ENCODE data around the gene CLSTN2. TPM values are rescaled to one million over a fixed set of nuclear protein-coding genes. Genes with fewer than 3 reads are reported as not detected.
A peak's percentile ranks its signal among the peaks of the same experiment; 100 is the strongest.

The CLSTN2 gene
- total and polyA plus RNA-seq, 2 of the 4 experiments (the other 2 are of a cell fraction): under 0.01 to 0.07 TPM

DNA sequence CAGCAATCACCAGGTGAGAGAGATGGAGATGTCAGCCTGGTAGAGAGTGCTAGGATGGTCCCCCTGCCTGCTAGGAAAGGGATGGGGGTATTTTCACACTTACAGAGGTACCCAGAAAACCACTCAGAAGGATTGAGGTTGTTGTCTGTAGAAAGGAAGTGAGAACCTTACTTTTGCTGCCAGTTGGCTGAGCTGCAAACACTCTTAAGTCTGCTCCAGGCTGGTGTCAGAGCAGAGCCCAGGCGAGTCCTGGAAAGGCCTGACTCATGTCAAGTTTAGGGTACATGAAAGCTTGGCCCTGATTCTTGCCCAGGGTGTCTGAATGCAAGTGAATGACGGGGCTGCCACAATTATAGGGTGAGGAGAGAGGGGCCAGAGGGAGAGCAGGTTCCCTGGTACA lies 528.4 kb downstream of the CLSTN2 start:
- Histone ChIP-seq H3K27me3 (ENCODE audit: control insufficient read depth, insufficient read depth, low read length) (no peaks in the 10 kb centered on the region), H4K8ac (ENCODE audit: low read depth in 2 of 2, low read length in 2 of 2) (no peak overlapping the region), H3K56ac (ENCODE audit: extremely low read depth, insufficient read depth, low read length) (no peak overlapping the region), H3K36me3 (ENCODE audit: control insufficient read depth, insufficient read depth, low read length) (no peaks in the 10 kb centered on the region), H2AFZ (replicated peaks; ENCODE audit: low read length, poor library complexity) (no peak overlapping the region), H3K27ac (ENCODE audit: insufficient read depth, low read length) (no peak overlapping the region), H2BK20ac (ENCODE audit: low read depth, low read length) (no peak overlapping the region), H3K4ac (ENCODE audit: low read depth, low read length) (no peak overlapping the region), H2AK9ac (replicated peaks; ENCODE audit: low read depth, low read length, poor library complexity) (peak overlapping the region; percentile 42), H3K4me1 (ENCODE audit: control insufficient read depth, insufficient read depth, low read length) (no peaks in the 10 kb centered on the region), H2BK15ac (ENCODE audit: low read depth, low read length) (no peak overlapping the region), H4K91ac (ENCODE audit: insufficient read depth, low read depth, low read length) (no peak overlapping the region), H3K23ac (ENCODE audit: low read depth, low read length) (no peak overlapping the region), H4K5ac (ENCODE audit: low read depth, low read length) (no peak overlapping the region), H3K9me1 (ENCODE audit: insufficient read depth, low read length) (no peaks in the 10 kb centered on the region), H3K4me2 (ENCODE audit: low read depth, low read length) (no peak overlapping the region), H3K18ac (ENCODE audit: low read depth, low read length) (no peak overlapping the region), H3K4me3 (ENCODE audit: insufficient read depth, low read depth, low read length) (no peak overlapping the region), H4K20me1 (ENCODE audit: insufficient read depth, low read length) (no peaks in the 10 kb centered on the region), H3K14ac (replicated peaks; ENCODE audit: low read depth, low read length) (no peak overlapping the region), H2BK5ac (ENCODE audit: low read depth, low read length, poor library complexity, severe bottlenecking) (no peak overlapping the region), H3K9ac (ENCODE audit: low read depth, low read length) (no peak overlapping the region), H2BK120ac (ENCODE audit: low read depth, low read length) (no peak overlapping the region), H3K9me3 (ENCODE audit: control insufficient read depth, insufficient read depth, low read length) (no peaks in the 10 kb centered on the region), H2AK5ac (ENCODE audit: low read depth, low read length) (no peak overlapping the region), H3K79me1 (ENCODE audit: low read depth in 1 of 2, low read length in 2 of 2) (no peaks in the 10 kb centered on the region)
- no CpG with 5 or more reads among the region's 2 CpGs for WGBS, 2 experiments (ENCODE audit: extremely low coverage in 2 of 2, insufficient read length in 1 of 2)
- TF ChIP-seq RCOR1 (IDR thresholded peaks at IDR 0.05; ENCODE audit: insufficient replicate concordance, low read length) (no peak), CEBPB (IDR thresholded peaks at IDR 0.05; ENCODE audit: low read depth, low read length) (no peak), POLR2A (IDR thresholded peaks at IDR 0.05; ENCODE audit: low read depth, low read length) (no peak)
- TF ChIP-seq, protein P1, sequence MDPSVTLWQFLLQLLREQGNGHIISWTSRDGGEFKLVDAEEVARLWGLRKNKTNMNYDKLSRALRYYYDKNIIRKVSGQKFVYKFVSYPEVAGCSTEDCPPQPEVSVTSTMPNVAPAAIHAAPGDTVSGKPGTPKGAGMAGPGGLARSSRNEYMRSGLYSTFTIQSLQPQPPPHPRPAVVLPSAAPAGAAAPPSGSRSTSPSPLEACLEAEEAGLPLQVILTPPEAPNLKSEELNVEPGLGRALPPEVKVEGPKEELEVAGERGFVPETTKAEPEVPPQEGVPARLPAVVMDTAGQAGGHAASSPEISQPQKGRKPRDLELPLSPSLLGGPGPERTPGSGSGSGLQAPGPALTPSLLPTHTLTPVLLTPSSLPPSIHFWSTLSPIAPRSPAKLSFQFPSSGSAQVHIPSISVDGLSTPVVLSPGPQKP (IDR thresholded peaks at IDR 0.05; ENCODE audit: borderline replicate concordance, low read depth, low read length): no peak
- TF ChIP-seq, protein P2, sequence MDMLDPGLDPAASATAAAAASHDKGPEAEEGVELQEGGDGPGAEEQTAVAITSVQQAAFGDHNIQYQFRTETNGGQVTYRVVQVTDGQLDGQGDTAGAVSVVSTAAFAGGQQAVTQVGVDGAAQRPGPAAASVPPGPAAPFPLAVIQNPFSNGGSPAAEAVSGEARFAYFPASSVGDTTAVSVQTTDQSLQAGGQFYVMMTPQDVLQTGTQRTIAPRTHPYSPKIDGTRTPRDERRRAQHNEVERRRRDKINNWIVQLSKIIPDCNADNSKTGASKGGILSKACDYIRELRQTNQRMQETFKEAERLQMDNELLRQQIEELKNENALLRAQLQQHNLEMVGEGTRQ (IDR thresholded peaks at IDR 0.05; ENCODE audit: low read depth, low read length): no peak
- CTCF ChIA-PET: no interaction called here
- intact Hi-C loops (cut with micrococcal nuclease): no loop called here
- POLR2A ChIA-PET (ENCODE audit: unreplicated experiment): no interaction called here
- DNase-seq: no peak
- dilution Hi-C loops (cut with HindIII; ENCODE audit: low sequenced_read_pairs, unreplicated experiment): no loop called here
- in situ Hi-C loops (cut with MboI; ENCODE audit: low sequenced_read_pairs): no loop called here
- BruUV-seq (replicated peaks): no TSS peak
- ATAC-seq (ENCODE audit: low read depth): no peak

All from IMR-90 (cell line).